GM12878 (cell line): Measurements from ENCODE around the gene TET1. TPM values are rescaled to one million over a fixed set of nuclear protein-coding genes. Genes with fewer than 3 reads are reported as not detected.

Experiments used
- ATAC-seq: fragments of 200-7000 bp; cut with Tn5 transposase; 3 replicates; pipeline ENCODE4 v1.9.1; 2020; ENCODE audit warnings: mild to moderate bottlenecking, moderate library complexity
- BruUV-seq: library from RNA; stranded (reverse); fragments of 400-500 nt; replicated peaks from 2 replicates; lab custom pipeline; 2021; lab: Mats Ljungman, UMichigan
- CTCF ChIA-PET: fragments of 300-600 bp; sonication (Branson Sonifier 250); formaldehyde crosslinking; extraction: SDS; loops from one replicate; lab custom pipeline; 2021; ENCODE audit warnings: inconsistent platforms; lab: Yijun Ruan, JAX
- POLR2A ChIA-PET: fragments of 350-600 bp; formaldehyde crosslinking; extraction: SDS; loops from one replicate; lab custom pipeline; 2021; ENCODE audit warnings: inconsistent platforms; lab: Charles Lee
- RAD21 ChIA-PET: fragments of 300-600 bp; sonication (Branson Sonifier 250); formaldehyde crosslinking; loops from one replicate; lab custom pipeline; 2023; ENCODE audit warnings: antibody characterized with exemption; ENCODE audit not compliant: unreplicated experiment; lab: Charles Lee
- SMC1A ChIA-PET: fragments of 300-600 bp; sonication (Branson Sonifier 250); formaldehyde crosslinking; loops from one replicate; lab custom pipeline; 2023; ENCODE audit not compliant: unreplicated experiment, uncharacterized antibody; lab: Charles Lee
- DNase-seq: peaks from one replicate; pipeline ENCODE4 v3.0.0-alpha.2; 2011; ENCODE audit warnings: low read depth, low spot score
- FAIRE-seq: peaks from 3 replicates; lab custom pipeline; 2011; peaks lifted over from hg19 to GRCh38; lab: Jason Lieb, UNC
- H2AFZ ChIP-seq: 2 replicates; pipeline ENCODE4 v1.6.0; 2011; ENCODE audit warnings: low read depth, low read length, control low read depth; ENCODE audit not compliant: control insufficient read depth
- H3K27ac ChIP-seq: 2 replicates; pipeline ENCODE4 v1.5.1; 2011; ENCODE audit warnings: control low read depth; ENCODE audit not compliant: control insufficient read depth, insufficient read depth
- H3K27me3 ChIP-seq, 2 experiments: replicated peaks in 1 of 2; 2 replicates each; pipeline versions ENCODE4 v1.6.0 to v1.6.1; 2011; ENCODE audit warnings: low read length in 1 of 2; ENCODE audit not compliant: control insufficient read depth in 2 of 2, insufficient read depth in 2 of 2
- H3K36me3 ChIP-seq, 2 experiments: 2 replicates each; pipeline ENCODE4 v1.5.1; 2011; ENCODE audit warnings: low read length in 1 of 2; ENCODE audit not compliant: control insufficient read depth in 2 of 2, insufficient read depth in 2 of 2
- H3K4me1 ChIP-seq: 2 replicates; pipeline ENCODE4 v1.6.1; 2011; ENCODE audit warnings: mild to moderate bottlenecking, low read length, moderate library complexity, mixed read lengths; ENCODE audit not compliant: control insufficient read depth, insufficient read depth
- H3K4me2 ChIP-seq: 2 replicates; pipeline ENCODE4 v1.6.0; 2011; ENCODE audit warnings: control low read depth; ENCODE audit not compliant: control insufficient read depth, insufficient read depth
- H3K4me3 ChIP-seq: fragments of 200-600 bp; sonication (generic); 2 replicates; pipeline ENCODE4 v1.5.1; 2016
- H3K79me2 ChIP-seq: 2 replicates; pipeline ENCODE4 v1.6.0; 2011; ENCODE audit warnings: low read length; ENCODE audit not compliant: control insufficient read depth, insufficient read depth
- H3K9ac ChIP-seq: 2 replicates; pipeline ENCODE4 v1.8.0; 2011; ENCODE audit warnings: low read length, control low read depth, mixed read lengths; ENCODE audit not compliant: control insufficient read depth, insufficient read depth
- H3K9me3 ChIP-seq: replicated peaks from 3 replicates; pipeline ENCODE4 v1.5.1; 2011; ENCODE audit warnings: mild to moderate bottlenecking, low read length; ENCODE audit not compliant: control insufficient read depth, insufficient read depth
- H4K20me1 ChIP-seq: 2 replicates; pipeline ENCODE4 v1.6.0; 2011; ENCODE audit not compliant: control insufficient read depth, insufficient read depth
- CBX3 ChIP-seq: fragments of 200-600 bp; sonication (generic); IDR thresholded peaks from 2 replicates; pipeline ENCODE4 v1.6.1; 2016; ENCODE audit warnings: low read depth, borderline replicate concordance
- DPF2 ChIP-seq: fragments of 450-650 bp; IDR thresholded peaks from 2 replicates; pipeline ENCODE4 v1.6.1; 2017; ENCODE audit warnings: mild to moderate bottlenecking
- KAT2A ChIP-seq: conservative IDR thresholded peaks from 2 replicates; pipeline ENCODE4 v1.6.1; 2011; ENCODE audit warnings: low read depth, low read length; ENCODE audit not compliant: control insufficient read depth
- KDM1A ChIP-seq: fragments of 200-600 bp; sonication (generic); IDR thresholded peaks from 2 replicates; pipeline ENCODE4 v1.6.1; 2016; ENCODE audit warnings: borderline replicate concordance
- KLF5 ChIP-seq: fragments of 450-650 bp; IDR thresholded peaks from 2 replicates; pipeline ENCODE4 v1.6.1; 2014; ENCODE audit warnings: mild to moderate bottlenecking; ENCODE audit not compliant: partially characterized antibody
- NRF1 ChIP-seq: conservative IDR thresholded peaks from 2 replicates; pipeline ENCODE4 v1.6.1; 2011; ENCODE audit warnings: mild to moderate bottlenecking, low read depth, low read length, improper control_type of control experiment
- SKIL ChIP-seq: fragments of 450-650 bp; IDR thresholded peaks from 2 replicates; pipeline ENCODE4 v1.6.1; 2017; ENCODE audit warnings: mild to moderate bottlenecking, low read depth, inconsistent platforms; ENCODE audit not compliant: poor library complexity, severe bottlenecking
- USF2 ChIP-seq: IDR thresholded peaks from 2 replicates; pipeline ENCODE4 v1.6.1; 2011; ENCODE audit warnings: low read depth, low read length, improper control_type of control experiment, borderline replicate concordance
- ZNF217 ChIP-seq: fragments of 450-650 bp; IDR thresholded peaks from 2 replicates; pipeline ENCODE4 v1.6.1; 2017; ENCODE audit warnings: antibody characterized with exemption, mild to moderate bottlenecking
- WGBS: methylation state at CpG from one replicate; pipeline ENCODE4 v1.1.6; 2016; ENCODE audit warnings: low lambda C conversion rate; ENCODE audit not compliant: insufficient replicate concordance, insufficient coverage; ENCODE audit errors: missing lambda C conversion rate; 5-methylcytosine and 5-hydroxymethylcytosine counted together
- in situ Hi-C: fragments of 300-500 bp; cut with MboI; formaldehyde crosslinking; loops from 9 replicates; pipeline ENCODE4 v1.14.3; 2018; ENCODE audit warnings: mixed read lengths
- intact Hi-C: fragments of 100-400 bp; cut with micrococcal nuclease; formaldehyde crosslinking; loops from one replicate; pipeline ENCODE4 v1.14.2; 2022; ENCODE audit not compliant: unreplicated experiment
- polyA plus RNA-seq, 11 experiments: library from polyadenylated mRNA; depleted of rRNA in 4 of 11; unstranded in 6 of 11; stranded (reverse) in 5 of 11; fragments of >200 nt; fragmentation: Nextera tagmentation in 4 of 11; fragmentation: Illumina TruSeq in 1 of 11; extraction: Ambion mirVana in 4 of 11; extraction: Trizol in 1 of 11; gene quantifications; 1 replicate in 1 of 11; 2 replicates in 10 of 11; pipeline versions ENCODE4 v1.2.1 to v1.2.3, GENCODE V29; 2011 to 2016; ENCODE audit warnings: inconsistent platforms in 2 of 11, missing spikeins in 2 of 11, low read depth in 1 of 11
- total RNA-seq, 4 experiments: library from RNA; depleted of rRNA in 3 of 4; stranded (reverse); fragments of >200 nt in 3 of 4; fragmentation: Illumina TruSeq in 1 of 4; extraction: Trizol in 1 of 4; gene quantifications; 2 replicates each; pipeline versions ENCODE4 v1.2.1 to v1.2.3, GENCODE V29; 2013 to 2021

The TET1 gene
- total and polyA plus RNA-seq, 10 of the 15 experiments (the other 5 are each of a cell fraction or from before 2014, with no cell fraction given) = 0.22 to 1.4 (median 0.60) TPM

- 24% methylated on average over 5 of the region's 5 CpGs for WGBS
- ATAC-seq (no peak), FAIRE-seq (no peak), DNase-seq (no peak)
- SMC1A ChIA-PET = no interaction called here
- BruUV-seq = no TSS peak
- Histone ChIP-seq H3K4me3 (no peak overlapping the region), H3K4me1 (no peaks in the 10 kb centered on the region), H3K9me3 (no peaks in the 10 kb centered on the region), H3K27me3 (no peaks in the 10 kb centered on the region), H3K4me2 (no peak overlapping the region), H3K9ac (no peak overlapping the region), H4K20me1 (no peaks in the 10 kb centered on the region), H3K36me3 (no peaks in the 10 kb centered on the region), H3K27ac (no peak overlapping the region), H3K79me2 (no peaks in the 10 kb centered on the region), H2AFZ (no peak overlapping the region)
- no peak for TF ChIP-seq USF2
- TF ChIP-seq KDM1A = no peak
- TF ChIP-seq KAT2A = no peak
- TF ChIP-seq SKIL = no peak
- no peak for TF ChIP-seq CBX3
- no peak for TF ChIP-seq DPF2
- TF ChIP-seq NRF1 = no peak
- no peak for TF ChIP-seq KLF5
- TF ChIP-seq ZNF217 = no peak
- POLR2A ChIA-PET = no interaction called here
- RAD21 ChIA-PET = no interaction called here
- intact Hi-C loops = no loop called here
- CTCF ChIA-PET = no interaction called here
- in situ Hi-C loops = no loop called here
Observed at GRCh38 chr10:68666280-68666760, 106.2 kb downstream of the TET1 start.
